ENCODE results near the gene EFNA5. TPM values are rescaled to one million over a fixed set of nuclear protein-coding genes. Genes with fewer than 3 reads are reported as not detected.

The EFNA5 gene
- total RNA-seq, 2 donors from 2014 or later = 9.7 to 11.1 TPM

GRCh38 chr5:107476783-107477182 is 194.0 kb downstream of the EFNA5 start:
- H3K4me3 ChIP-seq = no peak overlapping the region
- H3K4me1 ChIP-seq = peaks cover 7% of the 10 kb centered on the region
- no peaks in the 10 kb centered on the region for H3K27me3 ChIP-seq
- no peak overlapping the region for H3K27ac ChIP-seq
- H3K9me3 ChIP-seq = no peaks in the 10 kb centered on the region
- TF ChIP-seq CTCF (IDR thresholded peaks at IDR 0.05) = no peak
- H3K9ac ChIP-seq (ENCODE audit: low read depth in 2 of 2, low read length in 2 of 2) = no peak overlapping the region
- intact Hi-C loops (cut with DNase I) = no loop called here
- H3K36me3 ChIP-seq = no peaks in the 10 kb centered on the region
- no peak for DNase-seq

GRCh38 chr5:107474716-107475489 is 195.8 kb downstream of the EFNA5 start:
- TF ChIP-seq CTCF (IDR thresholded peaks at IDR 0.05) = no peak
- Histone ChIP-seq H3K4me3 (no peak overlapping the region), H3K4me1 (peaks cover 7% of the 10 kb centered on the region), H3K9me3 (no peaks in the 10 kb centered on the region), H3K27me3 (no peaks in the 10 kb centered on the region), H3K9ac (ENCODE audit: low read depth in 2 of 2, low read length in 2 of 2) (no peak overlapping the region), H3K36me3 (no peaks in the 10 kb centered on the region), H3K27ac (no peak overlapping the region)
- DNase-seq = no peak
- intact Hi-C loops (cut with DNase I) = no loop called here

GRCh38 chr5:107474361-107474715 is 196.4 kb downstream of the EFNA5 start:
- intact Hi-C loops (cut with DNase I) = no loop called here
- Histone ChIP-seq H3K36me3 (no peaks in the 10 kb centered on the region), H3K9ac (ENCODE audit: low read depth in 2 of 2, low read length in 2 of 2) (no peak overlapping the region), H3K9me3 (no peaks in the 10 kb centered on the region), H3K4me1 (peaks cover 7% of the 10 kb centered on the region), H3K27me3 (no peaks in the 10 kb centered on the region), H3K27ac (no peak overlapping the region), H3K4me3 (no peak overlapping the region)
- no peak for DNase-seq
- TF ChIP-seq CTCF (IDR thresholded peaks at IDR 0.05) = no peak

GRCh38 chr5:107472620-107473064 is 198.1 kb downstream of the EFNA5 start:
- no peak overlapping the region for H3K27ac ChIP-seq
- no peak for DNase-seq
- no peak for TF ChIP-seq CTCF (IDR thresholded peaks at IDR 0.05)
- H3K36me3 ChIP-seq = no peaks in the 10 kb centered on the region
- H3K9ac ChIP-seq (ENCODE audit: low read depth in 2 of 2, low read length in 2 of 2) = no peak overlapping the region
- H3K4me3 ChIP-seq = no peak overlapping the region
- H3K9me3 ChIP-seq = no peaks in the 10 kb centered on the region
- intact Hi-C loops (cut with DNase I) = no loop called here
- peaks cover 4% of the 10 kb centered on the region for H3K4me1 ChIP-seq
- no peaks in the 10 kb centered on the region for H3K27me3 ChIP-seq

GRCh38 chr5:107470295-107470582 is 200.5 kb downstream of the EFNA5 start:
- no peak overlapping the region for H3K4me3 ChIP-seq
- H3K9ac ChIP-seq (ENCODE audit: low read depth in 2 of 2, low read length in 2 of 2) = no peak overlapping the region
- H3K4me1 ChIP-seq = no peaks in the 10 kb centered on the region
- intact Hi-C loops (cut with DNase I) = no loop called here
- no peaks in the 10 kb centered on the region for H3K36me3 ChIP-seq
- H3K9me3 ChIP-seq = no peaks in the 10 kb centered on the region
- no peaks in the 10 kb centered on the region for H3K27me3 ChIP-seq
- no peak overlapping the region for H3K27ac ChIP-seq
- no peak for DNase-seq
- no peak for TF ChIP-seq CTCF (IDR thresholded peaks at IDR 0.05)

All from colonic mucosa (tissue), 4 donors.